ENCODE data around the gene INF2.
A peak's percentile ranks its signal among the peaks of the same experiment; 100 is the strongest.

Gene INF2

GRCh38 chr14:104752735-104753527 is 63.5 kb downstream of the INF2 start, which contains the start of gene SIVA1:
TSS of gene SIVA1 (plus strand) at chr14:104753147. CDS start at chr14:104753202, 55 bp downstream.
- peak; percentile 99 for DNase-seq

- no peak for DNase-seq
Measured at GRCh38 chr14:104753528-104754212, 64.3 kb downstream of the INF2 start.

DNA sequence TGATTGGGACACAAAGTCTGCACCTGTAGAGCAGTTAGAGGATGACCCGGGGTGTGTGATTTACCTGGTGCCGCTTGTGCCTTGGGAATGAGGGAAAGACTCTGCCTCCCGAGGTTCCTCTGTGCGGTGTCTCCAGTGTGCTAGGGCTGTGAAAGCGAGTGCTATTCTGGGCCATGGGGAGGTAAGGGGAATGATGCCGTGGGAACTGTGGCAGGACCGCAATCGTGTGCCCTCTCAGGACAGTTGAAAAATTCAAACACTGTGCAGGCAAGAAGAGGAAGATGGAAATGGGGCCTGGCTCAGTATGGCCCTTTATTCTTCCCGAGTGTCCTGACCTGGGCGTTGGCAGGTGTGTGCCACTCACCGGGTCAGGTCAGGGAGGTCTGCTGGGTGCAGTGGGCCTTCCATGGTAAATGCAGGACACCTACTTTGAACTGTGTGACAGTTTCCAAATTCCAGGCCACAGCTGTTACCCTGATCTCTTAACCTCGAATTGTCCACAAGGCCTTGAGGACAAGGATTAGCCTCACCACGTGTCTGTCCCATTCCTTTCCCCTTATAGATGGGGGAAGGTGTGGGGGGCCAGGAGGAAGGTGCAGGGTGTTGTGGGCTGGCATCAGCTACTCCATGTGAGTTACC is 64.9 kb downstream of the INF2 start:
- DNase-seq: no peak

GRCh38 chr14:104755621-104756020 is 66.2 kb downstream of the INF2 start:
- no peak for DNase-seq

- no peak for DNase-seq
Measured at GRCh38 chr14:104756477-104757237, 67.2 kb downstream of the INF2 start.

- DNase-seq: no peak
Measured at GRCh38 chr14:104757238-104757585, 67.8 kb downstream of the INF2 start.

DNA sequence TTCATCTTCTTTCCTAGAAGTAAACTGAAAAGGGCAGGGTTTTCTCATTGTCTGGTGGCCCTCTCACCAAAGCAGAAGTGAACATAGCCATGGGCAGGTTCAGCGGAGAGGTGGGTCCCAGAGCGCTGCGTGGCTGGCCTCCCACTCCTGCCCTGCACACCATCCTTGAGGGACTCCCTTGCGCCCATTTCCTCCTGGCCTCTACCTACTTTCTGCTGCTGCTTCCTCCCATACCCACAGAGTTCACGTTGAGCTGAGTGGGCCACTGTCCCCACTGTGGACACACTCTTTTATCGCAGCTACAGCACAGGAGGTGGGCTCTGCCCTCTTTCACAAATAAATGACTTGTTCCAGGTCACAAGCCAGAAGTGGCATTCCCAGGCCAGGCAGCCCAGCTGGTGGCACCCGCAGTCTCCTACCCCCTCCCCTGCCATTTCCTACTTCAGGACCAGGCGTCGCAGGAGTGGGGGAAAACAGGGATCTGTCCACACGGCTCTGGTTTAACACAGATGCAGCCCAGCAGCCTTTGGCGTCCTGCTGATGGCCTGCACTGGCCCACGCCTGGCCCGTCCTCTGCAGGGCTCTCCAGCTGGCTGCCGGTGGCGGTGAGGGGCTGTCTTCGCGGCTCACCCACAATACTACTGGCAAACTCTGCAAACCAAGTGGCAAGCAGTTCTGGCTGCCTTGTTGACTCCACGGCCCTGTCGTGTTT is 68.4 kb downstream of the INF2 start:
- DNase-seq: no peak

DNA sequence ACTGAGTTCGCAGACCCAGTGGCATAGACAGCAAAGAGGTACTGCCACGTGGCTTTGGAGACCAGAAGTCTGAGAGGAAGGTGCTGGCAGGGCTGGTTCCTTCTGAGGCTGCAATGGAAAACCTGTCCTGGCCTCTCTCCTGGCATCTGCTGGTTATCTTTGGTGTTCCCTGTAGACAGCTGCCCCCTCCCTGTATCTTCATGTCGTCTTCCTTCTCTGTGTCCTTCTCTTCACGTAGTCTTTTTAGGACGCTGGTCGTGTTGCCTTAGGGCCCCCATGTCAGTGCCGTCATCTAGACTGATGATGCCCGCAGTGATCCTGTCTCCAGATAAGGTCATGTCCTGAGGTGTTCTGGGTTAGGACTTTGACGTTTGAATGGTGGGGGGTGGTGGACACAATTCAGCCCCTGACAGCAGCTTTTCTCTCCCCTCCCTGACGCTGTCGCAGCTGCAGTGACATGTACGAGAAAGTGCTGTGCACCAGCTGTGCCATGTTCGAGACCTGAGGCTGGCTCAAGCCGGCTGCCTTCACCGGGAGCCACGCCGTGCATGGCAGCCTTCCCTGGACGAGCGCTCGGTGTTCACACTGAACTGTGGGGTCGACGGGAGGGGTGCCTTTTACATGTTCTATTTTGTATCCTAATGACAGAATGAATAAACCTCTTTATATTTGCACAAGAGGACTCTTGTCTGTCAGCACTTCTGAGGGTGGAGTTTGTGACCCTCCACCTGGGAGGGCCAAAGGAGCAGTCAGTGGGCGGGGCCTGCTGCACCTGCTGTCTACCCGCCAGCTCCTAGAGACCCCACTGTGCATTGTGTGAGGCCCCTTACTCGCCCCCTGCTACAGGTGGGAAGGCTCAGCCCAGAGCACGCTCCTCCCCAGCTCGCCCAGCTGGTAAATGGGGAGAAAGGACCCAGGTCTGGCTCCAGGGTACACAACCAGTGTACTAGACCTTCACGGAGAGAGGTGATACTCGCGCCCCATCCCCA is 69.9 kb downstream of the INF2 start:
- no peak for DNase-seq

GRCh38 chr14:104765517-104765916 is 76.1 kb downstream of the INF2 start:
- DNase-seq: no peak

- DNase-seq: no peak
Measured at GRCh38 chr14:104766256-104766862, 76.9 kb downstream of the INF2 start.

DNA sequence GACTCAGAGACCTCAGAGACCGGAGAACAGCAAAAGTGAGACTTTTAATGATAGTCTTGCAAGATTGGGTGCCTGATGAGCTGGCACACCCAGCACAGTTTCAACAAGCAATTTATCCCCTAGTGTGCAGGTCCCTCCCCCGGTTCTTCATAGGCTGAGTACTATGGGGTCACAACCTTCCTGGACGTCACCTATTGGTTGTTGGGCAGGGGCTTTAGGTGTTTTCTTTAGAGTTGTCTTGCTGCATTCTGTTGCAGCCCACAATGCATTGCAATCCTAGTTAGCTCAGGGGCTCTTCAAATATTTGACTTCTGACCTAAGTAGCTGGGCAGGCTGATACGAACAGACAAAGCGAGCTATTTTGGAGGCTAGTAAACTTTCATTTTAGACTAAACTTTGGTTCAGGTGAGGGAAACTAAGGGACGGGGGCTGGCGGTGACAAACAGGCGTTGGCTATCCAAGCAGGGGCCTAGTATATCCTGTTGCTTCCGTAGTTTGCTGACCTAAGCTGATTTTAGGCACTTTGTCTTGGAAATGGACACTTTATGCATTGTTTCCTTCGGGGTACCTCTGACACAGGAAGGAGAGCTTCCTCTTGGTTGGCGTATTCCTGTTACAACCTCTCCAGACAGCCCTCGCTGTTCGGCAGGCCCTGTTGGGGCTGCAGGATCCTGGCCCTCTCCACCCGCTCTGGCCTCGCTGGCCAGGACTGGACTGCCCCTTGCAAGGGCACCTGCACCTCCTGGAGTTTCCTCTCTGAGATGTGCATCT is 77.6 kb downstream of the INF2 start:
- DNase-seq: no peak

GRCh38 chr14:104767634-104767918 is 78.2 kb downstream of the INF2 start:
- DNase-seq: no peak

- peak; percentile 74 for DNase-seq
Measured at GRCh38 chr14:104768437-104769323, 79.3 kb downstream of the INF2 start.

- DNase-seq: no peak
Measured at GRCh38 chr14:104769324-104770071, 80.1 kb downstream of the INF2 start.

DNA sequence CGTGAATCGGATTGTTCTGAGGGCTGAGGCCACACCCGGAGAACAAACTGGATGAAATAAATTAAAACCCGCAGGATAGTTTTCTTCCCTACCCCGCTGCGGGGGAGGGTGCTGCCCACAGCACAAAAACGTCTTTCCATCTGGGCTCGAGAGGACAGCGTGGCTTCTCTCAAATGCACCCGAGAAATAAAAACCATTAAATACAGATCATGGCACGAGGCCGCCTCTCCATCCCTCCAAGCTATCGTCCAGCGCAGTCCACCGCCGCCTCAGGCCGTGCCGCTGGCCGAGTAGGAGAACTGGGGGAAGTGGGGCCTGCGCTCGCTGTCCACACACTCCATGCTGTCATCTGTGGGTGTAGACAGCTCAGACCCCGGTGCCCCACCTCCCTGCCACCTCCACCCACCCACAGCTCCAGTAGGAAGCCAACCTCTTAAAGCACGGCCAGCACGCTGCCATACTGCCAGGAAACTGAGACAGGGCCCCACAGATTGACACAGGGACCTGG is 80.7 kb downstream of the INF2 start:
- no peak for DNase-seq

DNA sequence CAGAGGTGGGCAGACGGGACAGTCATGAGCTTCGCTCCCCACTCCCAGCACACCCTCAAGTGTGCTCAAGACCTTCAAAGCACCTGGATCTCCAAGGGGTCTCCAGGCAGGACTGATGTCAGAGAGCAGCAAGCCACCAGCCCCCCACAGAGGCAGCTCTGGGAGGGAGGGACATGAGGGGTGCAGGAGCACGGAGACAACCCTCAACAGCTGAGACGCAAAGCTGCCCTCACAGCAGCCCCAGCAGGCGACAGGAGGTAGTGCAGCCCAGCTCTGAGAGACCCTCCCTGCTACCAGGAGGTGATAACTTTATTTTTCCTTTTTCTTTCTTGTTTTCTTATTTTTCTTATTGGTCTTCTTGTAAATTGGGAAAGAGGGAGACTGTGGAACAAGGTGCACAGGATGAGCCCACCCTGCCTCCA is 81.4 kb downstream of the INF2 start:
- DNase-seq: no peak

- DNase-seq: no peak
Measured at GRCh38 chr14:104771374-104771773, 82.0 kb downstream of the INF2 start.

Data from fibroblast of skin of back (primary cell).